Measurements from ENCODE around the gene SLC22A13. TPM values are rescaled to one million over a fixed set of nuclear protein-coding genes. Genes with fewer than 3 reads are reported as not detected.

Gene SLC22A13
- total and polyA plus RNA-seq, 2 experiments from 2014 or later: 0.13 to 0.66 TPM

DNA sequence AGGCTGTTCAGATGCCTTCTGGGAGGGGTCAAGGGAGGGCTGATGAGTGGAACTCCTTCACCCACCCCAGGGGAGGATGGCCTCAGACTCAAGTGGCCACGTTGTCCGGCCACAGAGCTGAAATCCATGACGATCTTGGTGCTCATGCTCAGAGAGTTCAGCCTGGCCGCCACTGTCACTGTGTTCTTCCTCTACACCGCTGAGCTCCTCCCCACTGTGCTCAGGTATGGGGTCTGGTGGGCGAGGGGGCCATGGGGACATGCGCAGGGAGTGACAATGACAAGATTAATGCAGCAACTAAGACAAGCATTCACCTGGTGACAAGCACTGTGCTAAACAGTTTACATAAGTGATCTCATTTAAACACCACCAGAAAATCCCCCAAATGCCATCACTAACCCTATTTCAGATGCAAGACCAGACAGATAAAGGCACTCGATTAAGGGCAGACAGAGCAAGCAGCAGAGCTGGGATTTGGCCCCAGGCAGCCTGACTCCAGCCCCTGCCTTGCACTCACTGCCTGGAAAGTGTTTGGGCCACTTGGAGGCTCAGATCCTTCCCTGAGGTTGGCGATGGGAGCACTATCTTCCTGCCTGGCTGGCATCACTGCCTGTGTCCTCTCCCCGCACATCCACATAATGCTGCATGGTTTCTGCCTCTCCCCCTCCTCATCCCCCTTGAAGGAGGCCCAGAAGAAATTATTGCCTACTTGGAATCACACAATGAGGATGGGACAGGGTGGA lies 50.0 kb downstream of the SLC22A13 start:
- H3K79me2 ChIP-seq (replicated peaks; ENCODE audit: insufficient read depth): no peaks in the 10 kb centered on the region
- Mint-ChIP-seq H3K9me3 (no peaks in the 10 kb centered on the region; the same call in 2 of the 3 replicates), H3K27ac (no peak overlapping the region), H3K27me3 (ENCODE audit: insufficient read depth, low read depth, poor library complexity) (peaks cover 13% of the 10 kb centered on the region), H3K36me3 (ENCODE audit: low read depth) (no peaks in the 10 kb centered on the region; the same call in 2 of the 3 replicates), H3K4me1 (peaks cover 9% of the 10 kb centered on the region; the same call in 2 of the 3 replicates), H3K4me3 (no peak overlapping the region)
- H3K4me1 ChIP-seq (ENCODE audit: insufficient read depth): no peaks in the 10 kb centered on the region
- H3K4me3 ChIP-seq: no peak overlapping the region
- DNase-seq (ENCODE audit: low spot score): no peak
- no peak; the same call in 2 of the 3 replicates for ATAC-seq
- H2AFZ ChIP-seq: no peak overlapping the region
- no peak for TF ChIP-seq ZNF331 (CRISPR knock-in tag; IDR thresholded peaks at IDR 0.05; ENCODE audit: low read depth)
- TF ChIP-seq STAT1 (IDR thresholded peaks at IDR 0.05; ENCODE audit: unreplicated experiment): no peak
- TF ChIP-seq, protein P1, sequence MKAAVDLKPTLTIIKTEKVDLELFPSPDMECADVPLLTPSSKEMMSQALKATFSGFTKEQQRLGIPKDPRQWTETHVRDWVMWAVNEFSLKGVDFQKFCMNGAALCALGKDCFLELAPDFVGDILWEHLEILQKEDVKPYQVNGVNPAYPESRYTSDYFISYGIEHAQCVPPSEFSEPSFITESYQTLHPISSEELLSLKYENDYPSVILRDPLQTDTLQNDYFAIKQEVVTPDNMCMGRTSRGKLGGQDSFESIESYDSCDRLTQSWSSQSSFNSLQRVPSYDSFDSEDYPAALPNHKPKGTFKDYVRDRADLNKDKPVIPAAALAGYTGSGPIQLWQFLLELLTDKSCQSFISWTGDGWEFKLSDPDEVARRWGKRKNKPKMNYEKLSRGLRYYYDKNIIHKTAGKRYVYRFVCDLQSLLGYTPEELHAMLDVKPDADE (IDR thresholded peaks at IDR 0.05): no peak
- TF ChIP-seq, protein P2, sequence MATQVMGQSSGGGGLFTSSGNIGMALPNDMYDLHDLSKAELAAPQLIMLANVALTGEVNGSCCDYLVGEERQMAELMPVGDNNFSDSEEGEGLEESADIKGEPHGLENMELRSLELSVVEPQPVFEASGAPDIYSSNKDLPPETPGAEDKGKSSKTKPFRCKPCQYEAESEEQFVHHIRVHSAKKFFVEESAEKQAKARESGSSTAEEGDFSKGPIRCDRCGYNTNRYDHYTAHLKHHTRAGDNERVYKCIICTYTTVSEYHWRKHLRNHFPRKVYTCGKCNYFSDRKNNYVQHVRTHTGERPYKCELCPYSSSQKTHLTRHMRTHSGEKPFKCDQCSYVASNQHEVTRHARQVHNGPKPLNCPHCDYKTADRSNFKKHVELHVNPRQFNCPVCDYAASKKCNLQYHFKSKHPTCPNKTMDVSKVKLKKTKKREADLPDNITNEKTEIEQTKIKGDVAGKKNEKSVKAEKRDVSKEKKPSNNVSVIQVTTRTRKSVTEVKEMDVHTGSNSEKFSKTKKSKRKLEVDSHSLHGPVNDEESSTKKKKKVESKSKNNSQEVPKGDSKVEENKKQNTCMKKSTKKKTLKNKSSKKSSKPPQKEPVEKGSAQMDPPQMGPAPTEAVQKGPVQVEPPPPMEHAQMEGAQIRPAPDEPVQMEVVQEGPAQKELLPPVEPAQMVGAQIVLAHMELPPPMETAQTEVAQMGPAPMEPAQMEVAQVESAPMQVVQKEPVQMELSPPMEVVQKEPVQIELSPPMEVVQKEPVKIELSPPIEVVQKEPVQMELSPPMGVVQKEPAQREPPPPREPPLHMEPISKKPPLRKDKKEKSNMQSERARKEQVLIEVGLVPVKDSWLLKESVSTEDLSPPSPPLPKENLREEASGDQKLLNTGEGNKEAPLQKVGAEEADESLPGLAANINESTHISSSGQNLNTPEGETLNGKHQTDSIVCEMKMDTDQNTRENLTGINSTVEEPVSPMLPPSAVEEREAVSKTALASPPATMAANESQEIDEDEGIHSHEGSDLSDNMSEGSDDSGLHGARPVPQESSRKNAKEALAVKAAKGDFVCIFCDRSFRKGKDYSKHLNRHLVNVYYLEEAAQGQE (IDR thresholded peaks at IDR 0.05; ENCODE audit: unreplicated experiment): no peak
- no peak for TF ChIP-seq JUNB (IDR thresholded peaks at IDR 0.05; ENCODE audit: unreplicated experiment)
- TF ChIP-seq EZH2 (IDR thresholded peaks at IDR 0.05; ENCODE audit: low read depth, unreplicated experiment): no peak
- TF ChIP-seq, protein P3, sequence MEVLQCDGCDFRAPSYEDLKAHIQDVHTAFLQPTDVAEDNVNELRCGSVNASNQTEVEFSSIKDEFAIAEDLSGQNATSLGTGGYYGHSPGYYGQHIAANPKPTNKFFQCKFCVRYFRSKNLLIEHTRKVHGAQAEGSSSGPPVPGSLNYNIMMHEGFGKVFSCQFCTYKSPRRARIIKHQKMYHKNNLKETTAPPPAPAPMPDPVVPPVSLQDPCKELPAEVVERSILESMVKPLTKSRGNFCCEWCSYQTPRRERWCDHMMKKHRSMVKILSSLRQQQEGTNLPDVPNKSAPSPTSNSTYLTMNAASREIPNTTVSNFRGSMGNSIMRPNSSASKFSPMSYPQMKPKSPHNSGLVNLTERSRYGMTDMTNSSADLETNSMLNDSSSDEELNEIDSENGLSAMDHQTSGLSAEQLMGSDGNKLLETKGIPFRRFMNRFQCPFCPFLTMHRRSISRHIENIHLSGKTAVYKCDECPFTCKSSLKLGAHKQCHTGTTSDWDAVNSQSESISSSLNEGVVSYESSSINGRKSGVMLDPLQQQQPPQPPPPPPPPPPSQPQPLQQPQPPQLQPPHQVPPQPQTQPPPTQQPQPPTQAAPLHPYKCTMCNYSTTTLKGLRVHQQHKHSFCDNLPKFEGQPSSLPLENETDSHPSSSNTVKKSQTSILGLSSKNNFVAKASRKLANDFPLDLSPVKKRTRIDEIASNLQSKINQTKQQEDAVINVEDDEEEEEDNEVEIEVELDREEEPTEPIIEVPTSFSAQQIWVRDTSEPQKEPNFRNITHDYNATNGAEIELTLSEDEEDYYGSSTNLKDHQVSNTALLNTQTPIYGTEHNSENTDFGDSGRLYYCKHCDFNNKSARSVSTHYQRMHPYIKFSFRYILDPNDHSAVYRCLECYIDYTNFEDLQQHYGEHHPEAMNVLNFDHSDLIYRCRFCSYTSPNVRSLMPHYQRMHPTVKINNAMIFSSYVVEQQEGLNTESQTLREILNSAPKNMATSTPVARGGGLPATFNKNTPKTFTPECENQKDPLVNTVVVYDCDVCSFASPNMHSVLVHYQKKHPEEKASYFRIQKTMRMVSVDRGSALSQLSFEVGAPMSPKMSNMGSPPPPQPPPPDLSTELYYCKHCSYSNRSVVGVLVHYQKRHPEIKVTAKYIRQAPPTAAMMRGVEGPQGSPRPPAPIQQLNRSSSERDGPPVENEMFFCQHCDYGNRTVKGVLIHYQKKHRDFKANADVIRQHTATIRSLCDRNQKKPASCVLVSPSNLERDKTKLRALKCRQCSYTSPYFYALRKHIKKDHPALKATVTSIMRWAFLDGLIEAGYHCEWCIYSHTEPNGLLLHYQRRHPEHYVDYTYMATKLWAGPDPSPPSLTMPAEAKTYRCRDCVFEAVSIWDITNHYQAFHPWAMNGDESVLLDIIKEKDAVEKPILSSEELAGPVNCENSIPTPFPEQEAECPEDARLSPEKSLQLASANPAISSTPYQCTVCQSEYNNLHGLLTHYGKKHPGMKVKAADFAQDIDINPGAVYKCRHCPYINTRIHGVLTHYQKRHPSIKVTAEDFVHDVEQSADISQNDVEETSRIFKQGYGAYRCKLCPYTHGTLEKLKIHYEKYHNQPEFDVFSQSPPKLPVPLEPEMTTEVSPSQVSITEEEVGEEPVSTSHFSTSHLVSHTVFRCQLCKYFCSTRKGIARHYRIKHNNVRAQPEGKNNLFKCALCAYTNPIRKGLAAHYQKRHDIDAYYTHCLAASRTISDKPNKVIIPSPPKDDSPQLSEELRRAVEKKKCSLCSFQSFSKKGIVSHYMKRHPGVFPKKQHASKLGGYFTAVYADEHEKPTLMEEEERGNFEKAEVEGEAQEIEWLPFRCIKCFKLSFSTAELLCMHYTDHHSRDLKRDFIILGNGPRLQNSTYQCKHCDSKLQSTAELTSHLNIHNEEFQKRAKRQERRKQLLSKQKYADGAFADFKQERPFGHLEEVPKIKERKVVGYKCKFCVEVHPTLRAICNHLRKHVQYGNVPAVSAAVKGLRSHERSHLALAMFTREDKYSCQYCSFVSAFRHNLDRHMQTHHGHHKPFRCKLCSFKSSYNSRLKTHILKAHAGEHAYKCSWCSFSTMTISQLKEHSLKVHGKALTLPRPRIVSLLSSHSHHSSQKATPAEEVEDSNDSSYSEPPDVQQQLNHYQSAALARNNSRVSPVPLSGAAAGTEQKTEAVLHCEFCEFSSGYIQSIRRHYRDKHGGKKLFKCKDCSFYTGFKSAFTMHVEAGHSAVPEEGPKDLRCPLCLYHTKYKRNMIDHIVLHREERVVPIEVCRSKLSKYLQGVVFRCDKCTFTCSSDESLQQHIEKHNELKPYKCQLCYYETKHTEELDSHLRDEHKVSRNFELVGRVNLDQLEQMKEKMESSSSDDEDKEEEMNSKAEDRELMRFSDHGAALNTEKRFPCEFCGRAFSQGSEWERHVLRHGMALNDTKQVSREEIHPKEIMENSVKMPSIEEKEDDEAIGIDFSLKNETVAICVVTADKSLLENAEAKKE (CRISPR knock-in tag; IDR thresholded peaks at IDR 0.05): no peak
- TF ChIP-seq ZNF114 (CRISPR knock-in tag; IDR thresholded peaks at IDR 0.05): no peak
- no peak for TF ChIP-seq EZH2phosphoT487 (IDR thresholded peaks at IDR 0.05; ENCODE audit: unreplicated experiment)
- no peak for TF ChIP-seq CREB1 (CRISPR knock-in tag; IDR thresholded peaks at IDR 0.05; ENCODE audit: low read depth)
- TF ChIP-seq POLR2AphosphoS5 (IDR thresholded peaks at IDR 0.05; ENCODE audit: low read depth): no peak
- TF ChIP-seq, protein P4, sequence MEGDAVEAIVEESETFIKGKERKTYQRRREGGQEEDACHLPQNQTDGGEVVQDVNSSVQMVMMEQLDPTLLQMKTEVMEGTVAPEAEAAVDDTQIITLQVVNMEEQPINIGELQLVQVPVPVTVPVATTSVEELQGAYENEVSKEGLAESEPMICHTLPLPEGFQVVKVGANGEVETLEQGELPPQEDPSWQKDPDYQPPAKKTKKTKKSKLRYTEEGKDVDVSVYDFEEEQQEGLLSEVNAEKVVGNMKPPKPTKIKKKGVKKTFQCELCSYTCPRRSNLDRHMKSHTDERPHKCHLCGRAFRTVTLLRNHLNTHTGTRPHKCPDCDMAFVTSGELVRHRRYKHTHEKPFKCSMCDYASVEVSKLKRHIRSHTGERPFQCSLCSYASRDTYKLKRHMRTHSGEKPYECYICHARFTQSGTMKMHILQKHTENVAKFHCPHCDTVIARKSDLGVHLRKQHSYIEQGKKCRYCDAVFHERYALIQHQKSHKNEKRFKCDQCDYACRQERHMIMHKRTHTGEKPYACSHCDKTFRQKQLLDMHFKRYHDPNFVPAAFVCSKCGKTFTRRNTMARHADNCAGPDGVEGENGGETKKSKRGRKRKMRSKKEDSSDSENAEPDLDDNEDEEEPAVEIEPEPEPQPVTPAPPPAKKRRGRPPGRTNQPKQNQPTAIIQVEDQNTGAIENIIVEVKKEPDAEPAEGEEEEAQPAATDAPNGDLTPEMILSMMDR (conservative IDR thresholded peaks at IDR 0.05; ENCODE audit: low read depth in 2 of 2): no peak
- no peak for TF ChIP-seq NANOG (IDR thresholded peaks at IDR 0.05; ENCODE audit: borderline replicate concordance)
- H3K9me2 ChIP-seq (ENCODE audit: insufficient read depth): 0 out of 2 replicates have a peak, but pooled peaks cover 3% of the 10 kb centered on the region
- H3K27me3 ChIP-seq (ENCODE audit: insufficient read depth): no peaks in the 10 kb centered on the region
- no peaks in the 10 kb centered on the region for H3K36me3 ChIP-seq (ENCODE audit: insufficient read depth)
- no peaks in the 10 kb centered on the region for H3F3A ChIP-seq (replicated peaks; ENCODE audit: low read depth)
- H3K27ac ChIP-seq (ENCODE audit: low read depth): no peak overlapping the region
- no peaks in the 10 kb centered on the region for H4K20me1 ChIP-seq (replicated peaks; ENCODE audit: insufficient read depth)
- H3K4me2 ChIP-seq: no peak overlapping the region
